HCT116 (cell line): Measurements from ENCODE around the gene PNPO.
"Not testable (repeated sequence)": the region's sequence is repeated elsewhere in the genome, so short reads cannot be mapped to it uniquely, and the experiment has no call there.

Source experiments
- ATF3 ChIP-seq: IDR thresholded peaks from 2 replicates; pipeline ENCODE4 v1.6.1; 2012
- CEBPB ChIP-seq: IDR thresholded peaks from 2 replicates; pipeline ENCODE4 v1.6.1; 2012; ENCODE audit warnings: low read depth
- CTCF ChIP-seq, 3 experiments: fragments of 200-600 bp in 1 of 3; sonication (generic) in 1 of 3; IDR thresholded peaks in 2 of 3; conservative IDR thresholded peaks in 1 of 3; 2 replicates each; pipeline ENCODE4 v1.5.1; 2012 to 2017; ENCODE audit warnings: low read depth in 2 of 3, low read length in 2 of 3, antibody characterized with exemption in 1 of 3, borderline replicate concordance in 1 of 3, control low read depth in 1 of 3, mild to moderate bottlenecking in 1 of 3, mixed read lengths in 1 of 3, mixed run types in 1 of 3, moderate library complexity in 1 of 3; ENCODE audit not compliant: insufficient read depth in 1 of 3
- EGR1 ChIP-seq: IDR thresholded peaks from 2 replicates; pipeline ENCODE4 v1.6.1; 2012; ENCODE audit warnings: low read depth
- EZH2 ChIP-seq: fragments of 200-600 bp; sonication (generic); IDR thresholded peaks from 2 replicates; pipeline ENCODE4 v1.6.1; 2017; ENCODE audit warnings: antibody characterized with exemption, mixed run types
- EZH2phosphoT487 ChIP-seq: fragments of 200-600 bp; IDR thresholded peaks from 2 replicates; pipeline ENCODE4 v1.6.1; 2018; ENCODE audit warnings: antibody characterized with exemption, borderline replicate concordance
- POLR2A ChIP-seq: IDR thresholded peaks from 2 replicates; pipeline ENCODE4 v1.7.0; 2011; ENCODE audit warnings: borderline replicate concordance; ENCODE audit not compliant: insufficient read depth, insufficient read length; ENCODE audit errors: extremely low read depth
- POLR2AphosphoS5 ChIP-seq: IDR thresholded peaks from 2 replicates; pipeline ENCODE4 v1.6.1; 2011; ENCODE audit warnings: mild to moderate bottlenecking, low read depth, low read length, moderate library complexity
- REST ChIP-seq: IDR thresholded peaks from 2 replicates; pipeline ENCODE4 v1.6.1; 2012; ENCODE audit warnings: low read depth
- SIN3A ChIP-seq: IDR thresholded peaks from 2 replicates; pipeline ENCODE4 v1.6.1; 2012; ENCODE audit warnings: low read depth
- TCF7L2 ChIP-seq: IDR thresholded peaks from 2 replicates; pipeline ENCODE4 v1.7.0; 2011; ENCODE audit warnings: borderline replicate concordance, inconsistent platforms; ENCODE audit not compliant: insufficient read depth, insufficient read length; ENCODE audit errors: extremely low read depth
- YY1 ChIP-seq: IDR thresholded peaks from 2 replicates; pipeline ENCODE4 v1.6.1; 2011; ENCODE audit warnings: low read length, low read depth, moderate library complexity, mild to moderate bottlenecking; ENCODE audit not compliant: insufficient replicate concordance; ENCODE audit errors: extremely low read depth
- ZNF274 ChIP-seq: fragments of 200-500 bp; sonication (Bioruptor generic); IDR thresholded peaks from 2 replicates; pipeline ENCODE4 v1.6.1; 2014; ENCODE audit warnings: mild to moderate bottlenecking, low read depth, low read length, inconsistent platforms

- not testable (repeated sequence) for TF ChIP-seq POLR2A; EZH2; CEBPB; POLR2AphosphoS5; REST; CTCF (IDR thresholded peaks at IDR 0.05 in 2 of 3, conservative IDR thresholded peaks at IDR 0.05 in 1 of 3; ENCODE audit: borderline replicate concordance in 1 of 3, insufficient read depth in 1 of 3, low read depth in 2 of 3, low read length in 2 of 3); ZNF274; EGR1; ATF3; EZH2phosphoT487; YY1; TCF7L2; SIN3A
Observed at GRCh38 chr17:47919889-47920288, 21.5 kb upstream of the PNPO start.
